ENCODE results near the gene ERC1.

ERC1 gene

DNA sequence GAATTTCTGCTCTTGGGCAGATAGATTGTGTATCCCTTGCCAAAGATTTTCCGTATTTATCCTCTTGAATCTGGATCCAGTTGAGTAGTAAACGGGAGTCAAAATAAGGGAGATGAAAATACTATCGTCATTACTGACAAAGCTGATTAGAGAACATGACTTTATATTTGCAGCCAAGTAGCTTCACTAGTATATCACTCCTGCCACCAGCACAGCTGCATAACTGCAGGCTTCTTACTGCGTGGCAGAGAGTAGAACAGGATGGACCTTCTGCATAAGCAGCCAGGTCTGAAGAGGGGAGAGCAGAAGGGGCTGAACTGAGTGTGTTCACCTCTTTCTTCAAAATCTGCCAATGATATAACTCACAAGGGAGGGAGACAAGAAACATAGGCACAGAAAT is 319.6 kb downstream of the ERC1 start:
- TF ChIP-seq EZH2 (IDR thresholded peaks at IDR 0.05; ENCODE audit: borderline replicate concordance, low read length): no peak
- TF ChIP-seq, protein P1, sequence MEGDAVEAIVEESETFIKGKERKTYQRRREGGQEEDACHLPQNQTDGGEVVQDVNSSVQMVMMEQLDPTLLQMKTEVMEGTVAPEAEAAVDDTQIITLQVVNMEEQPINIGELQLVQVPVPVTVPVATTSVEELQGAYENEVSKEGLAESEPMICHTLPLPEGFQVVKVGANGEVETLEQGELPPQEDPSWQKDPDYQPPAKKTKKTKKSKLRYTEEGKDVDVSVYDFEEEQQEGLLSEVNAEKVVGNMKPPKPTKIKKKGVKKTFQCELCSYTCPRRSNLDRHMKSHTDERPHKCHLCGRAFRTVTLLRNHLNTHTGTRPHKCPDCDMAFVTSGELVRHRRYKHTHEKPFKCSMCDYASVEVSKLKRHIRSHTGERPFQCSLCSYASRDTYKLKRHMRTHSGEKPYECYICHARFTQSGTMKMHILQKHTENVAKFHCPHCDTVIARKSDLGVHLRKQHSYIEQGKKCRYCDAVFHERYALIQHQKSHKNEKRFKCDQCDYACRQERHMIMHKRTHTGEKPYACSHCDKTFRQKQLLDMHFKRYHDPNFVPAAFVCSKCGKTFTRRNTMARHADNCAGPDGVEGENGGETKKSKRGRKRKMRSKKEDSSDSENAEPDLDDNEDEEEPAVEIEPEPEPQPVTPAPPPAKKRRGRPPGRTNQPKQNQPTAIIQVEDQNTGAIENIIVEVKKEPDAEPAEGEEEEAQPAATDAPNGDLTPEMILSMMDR (IDR thresholded peaks at IDR 0.05; ENCODE audit: low read length): no peak
- Histone ChIP-seq H4K20me1 (ENCODE audit: insufficient read depth, low read length) (no peaks in the 10 kb centered on the region), H3K27ac (ENCODE audit: low read depth, low read length, poor library complexity, severe bottlenecking) (no peak overlapping the region), H2AFZ (ENCODE audit: low read length) (no peak overlapping the region), H3K79me2 (ENCODE audit: insufficient read depth, low read length) (no peaks in the 10 kb centered on the region), H3K4me1 (ENCODE audit: insufficient read depth, low read length, severe bottlenecking) (peaks cover 18% of the 10 kb centered on the region), H3K4me3 (ENCODE audit: low read depth, low read length, poor library complexity, severe bottlenecking) (no peak overlapping the region), H3K9me2 (ENCODE audit: low read depth, low read length) (no peaks in the 10 kb centered on the region), H3K36me3 (ENCODE audit: insufficient read depth, low read length) (peaks cover 39% of the 10 kb centered on the region), H3K4me2 (ENCODE audit: low read length) (no peak overlapping the region), H3K9me3 (ENCODE audit: low read length) (no peaks in the 10 kb centered on the region; the same call in 1 of the 2 replicates), H3K9ac (ENCODE audit: low read length) (no peak overlapping the region), H3K27me3 (ENCODE audit: insufficient read depth, low read length) (no peaks in the 10 kb centered on the region), H3F3A (ENCODE audit: insufficient read depth, low read length) (no peaks in the 10 kb centered on the region)

DNA sequence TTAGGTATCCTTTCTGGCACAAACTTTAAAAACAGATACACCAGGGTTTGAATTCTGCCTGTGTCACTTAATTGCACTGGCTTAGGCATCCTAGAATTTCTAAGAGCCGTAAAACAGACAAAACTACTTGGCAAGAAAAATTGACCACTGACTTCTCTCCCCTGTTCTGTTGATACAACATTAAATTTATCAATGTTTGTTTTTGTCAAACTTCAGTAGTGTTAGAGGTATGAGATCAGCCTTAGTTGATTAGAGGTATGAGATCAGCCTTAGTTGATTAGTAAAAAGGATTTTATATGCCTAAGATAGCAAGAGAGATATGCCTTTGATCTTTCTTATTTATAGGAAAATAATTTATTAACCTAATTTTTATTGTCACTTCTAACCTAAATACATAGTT is 320.1 kb downstream of the ERC1 start:
- H3K36me3 ChIP-seq (ENCODE audit: insufficient read depth, low read length): peaks cover 41% of the 10 kb centered on the region
- TF ChIP-seq, protein P1 (IDR thresholded peaks at IDR 0.05; ENCODE audit: low read length): no peak
- no peak for TF ChIP-seq EZH2 (IDR thresholded peaks at IDR 0.05; ENCODE audit: borderline replicate concordance, low read length)
- no peak overlapping the region for H3K9ac ChIP-seq (ENCODE audit: low read length)

DNA sequence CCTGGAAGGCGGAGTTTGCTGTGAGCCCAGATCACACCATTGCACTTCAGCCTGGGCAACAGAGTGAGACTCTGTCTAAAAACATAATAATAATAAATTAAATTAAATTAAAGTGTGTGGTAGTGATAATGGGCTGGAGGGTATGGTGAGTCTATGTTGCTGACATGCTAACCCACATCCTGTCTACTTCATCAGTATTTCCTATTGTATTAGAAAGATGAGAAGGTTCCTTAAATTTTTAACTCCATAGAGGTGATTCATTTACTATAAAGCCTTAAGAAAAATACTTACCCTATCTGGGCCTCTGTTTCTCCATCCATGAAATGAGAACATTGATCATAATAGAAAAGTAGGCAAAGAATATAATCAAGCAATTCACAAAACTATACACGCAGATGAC is 322.9 kb downstream of the ERC1 start:
- no peak for TF ChIP-seq EZH2 (IDR thresholded peaks at IDR 0.05; ENCODE audit: borderline replicate concordance, low read length)
- TF ChIP-seq, protein P1 (IDR thresholded peaks at IDR 0.05; ENCODE audit: low read length): no peak
- H3K4me3 ChIP-seq (ENCODE audit: low read depth, low read length, poor library complexity, severe bottlenecking): no peak overlapping the region
- H2AFZ ChIP-seq (ENCODE audit: low read length): no peak overlapping the region
- H3K27me3 ChIP-seq (ENCODE audit: insufficient read depth, low read length): no peaks in the 10 kb centered on the region
- H3K4me1 ChIP-seq (ENCODE audit: insufficient read depth, low read length, severe bottlenecking): peaks cover 33% of the 10 kb centered on the region
- H3K9me2 ChIP-seq (ENCODE audit: low read depth, low read length): no peaks in the 10 kb centered on the region
- no peak overlapping the region for H3K9ac ChIP-seq (ENCODE audit: low read length)
- no peaks in the 10 kb centered on the region for H3F3A ChIP-seq (ENCODE audit: insufficient read depth, low read length)
- peaks cover 37% of the 10 kb centered on the region for H3K36me3 ChIP-seq (ENCODE audit: insufficient read depth, low read length)
- H3K27ac ChIP-seq (ENCODE audit: low read depth, low read length, poor library complexity, severe bottlenecking): no peak overlapping the region
- H3K79me2 ChIP-seq (ENCODE audit: insufficient read depth, low read length): no peaks in the 10 kb centered on the region
- no peaks in the 10 kb centered on the region for H4K20me1 ChIP-seq (ENCODE audit: insufficient read depth, low read length)
- no peak overlapping the region for H3K4me2 ChIP-seq (ENCODE audit: low read length)
- no peaks in the 10 kb centered on the region; the same call in 1 of the 2 replicates for H3K9me3 ChIP-seq (ENCODE audit: low read length)

More for the DNA sequence above, 320.1 kb downstream of the ERC1 start:
- Histone ChIP-seq H4K20me1 (ENCODE audit: insufficient read depth, low read length) (no peaks in the 10 kb centered on the region), H3K4me3 (ENCODE audit: low read depth, low read length, poor library complexity, severe bottlenecking) (no peak overlapping the region), H2AFZ (ENCODE audit: low read length) (no peak overlapping the region), H3K4me1 (ENCODE audit: insufficient read depth, low read length, severe bottlenecking) (peaks cover 18% of the 10 kb centered on the region), H3K9me2 (ENCODE audit: low read depth, low read length) (no peaks in the 10 kb centered on the region), H3K79me2 (ENCODE audit: insufficient read depth, low read length) (no peaks in the 10 kb centered on the region), H3K4me2 (ENCODE audit: low read length) (no peak overlapping the region), H3K27me3 (ENCODE audit: insufficient read depth, low read length) (no peaks in the 10 kb centered on the region), H3K27ac (ENCODE audit: low read depth, low read length, poor library complexity, severe bottlenecking) (no peak overlapping the region), H3F3A (ENCODE audit: insufficient read depth, low read length) (no peaks in the 10 kb centered on the region), H3K9me3 (ENCODE audit: low read length) (no peaks in the 10 kb centered on the region; the same call in 1 of the 2 replicates)

All from OCI-LY1 (cell line).